CD14-positive monocyte (primary cell): Measurements from ENCODE around the gene CNTNAP2. TPM values are rescaled to one million over a fixed set of nuclear protein-coding genes. Genes with fewer than 3 reads are reported as not detected.

ENCODE experiments used
- DNase-seq, 3 donors: peaks; one replicate each; pipeline ENCODE4 v3.0.0-alpha.2; 2011 to 2022
- H2AFZ ChIP-seq: 2 replicates; pipeline ENCODE4 v1.6.0; 2012; ENCODE audit warnings: mild to moderate bottlenecking, low read depth, low read length, inconsistent platforms; ENCODE audit not compliant: insufficient read depth, poor library complexity, severe bottlenecking
- H3K27ac ChIP-seq, 2 donors: 1 replicate in 1 of 2; 2 replicates in 1 of 2; pipeline ENCODE4 v1.5.1; 2012 to 2013; ENCODE audit warnings: low read length in 2 of 2, control low read depth in 1 of 2, inconsistent platforms in 1 of 2, low read depth in 1 of 2, mild to moderate bottlenecking in 1 of 2
- H3K27me3 ChIP-seq, 2 donors: one replicate each; pipeline versions ENCODE4 v1.6.0 to v1.6.1; 2011 to 2013; ENCODE audit warnings: low read length in 2 of 2; ENCODE audit not compliant: control insufficient read depth in 2 of 2, insufficient read depth in 2 of 2
- H3K36me3 ChIP-seq, 2 donors: replicated peaks in 1 of 2; 1 replicate in 1 of 2; 2 replicates in 1 of 2; pipeline versions ENCODE4 v1.5.1 to v1.6.1; 2012 to 2013; ENCODE audit warnings: low read length in 2 of 2, control low read depth in 1 of 2, inconsistent platforms in 1 of 2, mild to moderate bottlenecking in 1 of 2; ENCODE audit not compliant: insufficient read depth in 2 of 2, control insufficient read depth in 1 of 2
- H3K4me1 ChIP-seq, 2 donors: 1 replicate in 1 of 2; 2 replicates in 1 of 2; pipeline versions ENCODE4 v1.5.1 to v1.6.1; 2012 to 2013; ENCODE audit warnings: low read length in 2 of 2, control low read depth in 1 of 2, inconsistent platforms in 1 of 2, mild to moderate bottlenecking in 1 of 2, moderate library complexity in 1 of 2; ENCODE audit not compliant: insufficient read depth in 2 of 2, control insufficient read depth in 1 of 2
- H3K4me2 ChIP-seq: replicated peaks from 2 replicates; pipeline ENCODE3; 2012; ENCODE audit warnings: low read length, moderate library complexity, mild to moderate bottlenecking; ENCODE audit not compliant: poor library complexity, severe bottlenecking; ENCODE audit errors: extremely low read depth
- H3K4me3 ChIP-seq, 3 experiments: fragments of 200-600 bp in 1 of 3; sonication (generic) in 1 of 3; replicated peaks in 1 of 3; 1 replicate in 2 of 3; 2 replicates in 1 of 3; pipeline ENCODE4 v1.5.1; 2011 to 2013; ENCODE audit warnings: low read length in 3 of 3, mild to moderate bottlenecking in 3 of 3, control low read depth in 2 of 3, low read depth in 2 of 3, inconsistent platforms in 1 of 3, moderate library complexity in 1 of 3
- H3K79me2 ChIP-seq: 2 replicates; pipeline ENCODE4 v1.6.0; 2012; ENCODE audit warnings: mild to moderate bottlenecking, control low read depth, inconsistent platforms, low read length, moderate library complexity; ENCODE audit not compliant: insufficient read depth
- H3K9ac ChIP-seq: 2 replicates; pipeline ENCODE4 v1.6.0; 2017; ENCODE audit warnings: low read length, mild to moderate bottlenecking; ENCODE audit not compliant: insufficient read depth, poor library complexity, severe bottlenecking
- H3K9me3 ChIP-seq, 2 donors: replicated peaks in 1 of 2; 1 replicate in 1 of 2; 2 replicates in 1 of 2; pipeline versions ENCODE4 v1.5.1 to v1.6.1; 2012 to 2013; ENCODE audit warnings: low read length in 2 of 2, control low read depth in 1 of 2; ENCODE audit not compliant: control insufficient read depth in 1 of 2, insufficient read depth in 1 of 2
- H4K20me1 ChIP-seq: 2 replicates; pipeline ENCODE4 v1.6.0; 2012; ENCODE audit warnings: mild to moderate bottlenecking, low read length, control low read depth, moderate library complexity; ENCODE audit not compliant: insufficient read depth
- H3K27ac Mint-ChIP-seq, 7 donors: one replicate each; pipeline ENCODE4 v1.8.0; 2020; ENCODE audit warnings: mild to moderate bottlenecking in 7 of 7, mixed read lengths in 7 of 7, moderate library complexity in 6 of 7, inconsistent platforms in 2 of 7
- H3K27me3 Mint-ChIP-seq, 3 donors: one replicate each; pipeline ENCODE4 v1.8.0; 2021 to 2022; ENCODE audit warnings: low read depth in 3 of 3, mild to moderate bottlenecking in 3 of 3, mixed read lengths in 3 of 3, moderate library complexity in 3 of 3, inconsistent platforms in 1 of 3
- H3K36me3 Mint-ChIP-seq, 2 donors: one replicate each; pipeline ENCODE4 v1.8.0; 2020; ENCODE audit warnings: mixed read lengths in 2 of 2, inconsistent platforms in 1 of 2, mild to moderate bottlenecking in 1 of 2
- H3K4me1 Mint-ChIP-seq: one replicate; pipeline ENCODE4 v1.8.0; 2020; ENCODE audit warnings: mild to moderate bottlenecking, mixed read lengths
- H3K4me3 Mint-ChIP-seq, 2 donors: one replicate each; pipeline ENCODE4 v1.8.0; 2020; ENCODE audit warnings: mild to moderate bottlenecking in 2 of 2, mixed read lengths in 2 of 2, moderate library complexity in 1 of 2
- H3K9me3 Mint-ChIP-seq, 7 donors: one replicate each; pipeline ENCODE4 v1.8.0; 2020 to 2022; ENCODE audit warnings: mixed read lengths in 7 of 7, mild to moderate bottlenecking in 6 of 7, moderate library complexity in 6 of 7, inconsistent platforms in 2 of 7
- CTCF ChIP-seq: fragments of 200-600 bp; IDR thresholded peaks from one replicate; pipeline ENCODE4 v1.8.0; 2022; ENCODE audit warnings: antibody characterized with exemption, mild to moderate bottlenecking
- WGBS: methylation state at CpG from one replicate; pipeline ENCODE4 v1.1.5; 2013; ENCODE audit warnings: missing lambda C conversion rate; ENCODE audit not compliant: insufficient coverage; 5-methylcytosine and 5-hydroxymethylcytosine counted together
- intact Hi-C, 2 donors: fragments of 100-400 bp; cut with micrococcal nuclease; formaldehyde crosslinking; loops; one replicate each; pipeline versions ENCODE4 v1.15.0 to v1.15.1; 2023
- polyA plus RNA-seq, 3 donors: library from polyadenylated mRNA; depleted of rRNA in 1 of 3; unstranded in 2 of 3; stranded (reverse) in 1 of 3; fragments of 300-500 nt in 2 of 3; fragments of >200 nt in 1 of 3; fragmentation: Illumina TruSeq in 2 of 3; gene quantifications; 1 replicate in 2 of 3; 2 replicates in 1 of 3; pipeline ENCODE4 v1.2.3, GENCODE V29; 2012 to 2021

CNTNAP2 gene
- polyA plus RNA-seq, 3 donors = 0.01 TPM; not detected in 2

- H2AFZ ChIP-seq = no peak overlapping the region
- intact Hi-C loops = no loop called here
- H3K27ac Mint-ChIP-seq = no peak overlapping the region
Observed at GRCh38 chr7:147978201-147978600, 1861.6 kb downstream of the CNTNAP2 start.

GRCh38 chr7:147978651-147979050 is 1862.0 kb downstream of the CNTNAP2 start:
- Mint-ChIP-seq H3K36me3 (no peaks in the 10 kb centered on the region), H3K27me3 (no peaks in the 10 kb centered on the region), H3K27ac (no peak overlapping the region), H3K4me3 (no peak overlapping the region), H3K4me1 (no peaks in the 10 kb centered on the region), H3K9me3 (peaks cover 0 to 11% (median 3%) of the 10 kb centered on the region in 7 donors)
- H3K36me3 ChIP-seq = no peaks in the 10 kb centered on the region
- no peaks in the 10 kb centered on the region for H3K4me1 ChIP-seq
- no peaks in the 10 kb centered on the region for H3K79me2 ChIP-seq
- H3K27ac ChIP-seq = no peak overlapping the region
- no peak overlapping the region for H3K4me2 ChIP-seq
- DNase-seq = no peak
- no peak overlapping the region for H3K9ac ChIP-seq
- H3K9me3 ChIP-seq = no peaks in the 10 kb centered on the region
- no peaks in the 10 kb centered on the region for H4K20me1 ChIP-seq
- TF ChIP-seq CTCF = no peak
- H3K27me3 ChIP-seq = no peaks in the 10 kb centered on the region
- intact Hi-C loops = no loop called here
- no peak overlapping the region for H3K4me3 ChIP-seq
- WGBS = 100% methylated on average over 2 of the region's 5 CpGs
- no peak overlapping the region for H2AFZ ChIP-seq

More at GRCh38 chr7:147978201-147978600, 1861.6 kb downstream of the CNTNAP2 start:
- Histone ChIP-seq H3K79me2 (no peaks in the 10 kb centered on the region), H3K9me3 (no peaks in the 10 kb centered on the region), H3K4me2 (no peak overlapping the region), H3K4me1 (no peaks in the 10 kb centered on the region), H3K4me3 (no peak overlapping the region), H3K36me3 (no peaks in the 10 kb centered on the region), H3K27ac (no peak overlapping the region), H3K27me3 (no peaks in the 10 kb centered on the region), H3K9ac (no peak overlapping the region), H4K20me1 (no peaks in the 10 kb centered on the region)
- no peaks in the 10 kb centered on the region for H3K36me3 Mint-ChIP-seq
- DNase-seq = no peak
- peaks cover 0 to 11% (median 3%) of the 10 kb centered on the region in 7 donors for H3K9me3 Mint-ChIP-seq
- TF ChIP-seq CTCF = no peak
- H3K4me1 Mint-ChIP-seq = no peaks in the 10 kb centered on the region
- no CpG with 5 or more reads among the region's 2 CpGs for WGBS
- H3K27me3 Mint-ChIP-seq = no peaks in the 10 kb centered on the region
- no peak overlapping the region for H3K4me3 Mint-ChIP-seq
